AG08395 (cell line): Measurements from ENCODE around the gene FEZF1.
"Not testable (repeated sequence)": the region's sequence is repeated elsewhere in the genome, so short reads cannot be mapped to it uniquely, and the experiment has no call there.

Experiments used
- DNase-seq: peaks from one replicate; pipeline ENCODE4 v3.0.0; 2012; ENCODE audit warnings: mixed read lengths, low spot score

The FEZF1 gene

GRCh38 chr7:122307228-122307621, 2.7 kb upstream of the FEZF1 start:
- DNase-seq, result no peak

GRCh38 chr7:122306320-122307227, 2.0 kb upstream of the FEZF1 start:
- no peak for DNase-seq

GRCh38 chr7:122305475-122306319, 1.1 kb upstream of the FEZF1 start:
- DNase-seq, result no peak

GRCh38 chr7:122304996-122305421, 459 bp upstream of the FEZF1 start:
- DNase-seq, result no peak

GRCh38 chr7:122303531-122304318, 825 bp downstream of the FEZF1 start:
- DNase-seq, result no peak

- DNase-seq, result no peak
Observed at GRCh38 chr7:122302761-122303530, 1.6 kb downstream of the FEZF1 start.

- DNase-seq, result no peak
Observed at GRCh38 chr7:122301858-122302760, 2.4 kb downstream of the FEZF1 start.

GRCh38 chr7:122300956-122301833, 3.4 kb downstream of the FEZF1 start:
- no peak for DNase-seq

- DNase-seq, result no peak
Observed at GRCh38 chr7:122300211-122300932, 4.2 kb downstream of the FEZF1 start.

GRCh38 chr7:122299624-122300210, 4.8 kb downstream of the FEZF1 start:
- DNase-seq, result no peak

GRCh38 chr7:122298618-122299017, 5.9 kb downstream of the FEZF1 start:
- no peak for DNase-seq

GRCh38 chr7:122298131-122298530, 6.4 kb downstream of the FEZF1 start:
- DNase-seq, result no peak

- no peak for DNase-seq
Observed at GRCh38 chr7:122291189-122291588, 13.4 kb downstream of the FEZF1 start.

GRCh38 chr7:122290476-122290875, 14.1 kb downstream of the FEZF1 start:
- DNase-seq, result no peak

- no peak for DNase-seq
Observed at GRCh38 chr7:122289426-122289825, 15.1 kb downstream of the FEZF1 start.

GRCh38 chr7:122284608-122285007, 19.9 kb downstream of the FEZF1 start:
- not testable (repeated sequence) for DNase-seq

- no peak for DNase-seq
Observed at GRCh38 chr7:122273117-122273516, 31.4 kb downstream of the FEZF1 start.

- DNase-seq, result no peak
Observed at GRCh38 chr7:122269241-122269640, 35.3 kb downstream of the FEZF1 start.
